Panc1 (cell line): ENCODE data around the gene RAI1. TPM values are rescaled to one million over a fixed set of nuclear protein-coding genes. Genes with fewer than 3 reads are reported as not detected.

ENCODE experiments used
- ATAC-seq: fragments of 200-7000 bp; cut with Tn5 transposase; 2 replicates; pipeline ENCODE4 v1.9.1; 2020; ENCODE audit warnings: mild to moderate bottlenecking, moderate library complexity
- BruUV-seq: library from RNA; stranded (reverse); fragments of 400-500 nt; replicated peaks from 2 replicates; lab custom pipeline; 2021; lab: Mats Ljungman, UMichigan
- CTCF ChIA-PET: fragments of 300-600 bp; sonication (Branson Sonifier 250); formaldehyde crosslinking; loops from one replicate; lab custom pipeline; 2022; ENCODE audit warnings: antibody characterized with exemption; lab: Charles Lee
- POLR2A ChIA-PET: fragments of 300-600 bp; sonication (Branson Sonifier 250); formaldehyde crosslinking; loops from one replicate; lab custom pipeline; 2022; ENCODE audit warnings: antibody characterized with exemption; lab: Charles Lee
- DNase-seq: peaks from one replicate; pipeline ENCODE4 v3.0.0-alpha.2; 2010; ENCODE audit warnings: low read depth, low spot score
- H3K27ac ChIP-seq: 2 replicates; pipeline ENCODE4 v1.5.1; 2011; ENCODE audit warnings: mild to moderate bottlenecking, low read length, inconsistent platforms
- H3K27me3 ChIP-seq: fragments of 200-500 bp; sonication (Bioruptor generic); 2 replicates; pipeline ENCODE4 v1.6.0; 2014; ENCODE audit warnings: low read length, inconsistent platforms; ENCODE audit not compliant: control insufficient read depth, insufficient read depth
- H3K36me3 ChIP-seq: fragments of 200-500 bp; sonication (Bioruptor generic); 2 replicates; pipeline ENCODE4 v1.5.1; 2014; ENCODE audit warnings: inconsistent platforms, mild to moderate bottlenecking, low read length, moderate library complexity; ENCODE audit not compliant: control insufficient read depth, insufficient read depth
- H3K4me1 ChIP-seq: 2 replicates; pipeline ENCODE4 v1.5.1; 2011; ENCODE audit warnings: inconsistent platforms, mild to moderate bottlenecking, low read length, moderate library complexity; ENCODE audit not compliant: control insufficient read depth, insufficient read depth
- H3K4me3 ChIP-seq, 2 experiments: 2 replicates each; pipeline ENCODE4 v1.5.1; 2011 to 2012; ENCODE audit warnings: low read depth in 2 of 2, low read length in 2 of 2, mild to moderate bottlenecking in 2 of 2, inconsistent platforms in 1 of 2, moderate library complexity in 1 of 2
- H3K9me3 ChIP-seq: fragments of 200-500 bp; sonication (Bioruptor generic); 2 replicates; pipeline ENCODE4 v1.5.1; 2014; ENCODE audit warnings: low read depth, mild to moderate bottlenecking, inconsistent platforms, low read length, moderate library complexity; ENCODE audit not compliant: control insufficient read depth, insufficient read depth
- CTCF ChIP-seq: fragments of 450-650 bp; IDR thresholded peaks from 2 replicates; pipeline ENCODE4 v1.5.1; 2017; ENCODE audit warnings: mild to moderate bottlenecking
- POLR2AphosphoS5 ChIP-seq: IDR thresholded peaks from 2 replicates; pipeline ENCODE4 v1.6.1; 2012; ENCODE audit warnings: mild to moderate bottlenecking, low read depth, low read length, moderate library complexity
- SIN3A ChIP-seq: IDR thresholded peaks from 2 replicates; pipeline ENCODE4 v1.6.1; 2012; ENCODE audit warnings: low read depth, mild to moderate bottlenecking, low read length, moderate library complexity, borderline replicate concordance; ENCODE audit not compliant: insufficient read depth
- TCF7L2 ChIP-seq: IDR thresholded peaks from 2 replicates; pipeline ENCODE4 v1.6.1; 2011; ENCODE audit warnings: mild to moderate bottlenecking, low read depth, low read length, inconsistent platforms
- in situ Hi-C: cut with HindIII; loops from 2 replicates; pipeline ENCODE4 v1.10.0; 2016; ENCODE audit warnings: low sequenced_read_pairs, low pct_unique_long_range_greater_than_20kb
- intact Hi-C: fragments of 100-400 bp; cut with micrococcal nuclease; formaldehyde crosslinking; loops from one replicate; pipeline ENCODE4 v1.10.0; 2022; ENCODE audit not compliant: unreplicated experiment
- total RNA-seq: library from RNA; stranded (reverse); gene quantifications from one replicate; pipeline ENCODE4 v1.2.1, GENCODE V29; 2021; ENCODE audit not compliant: unreplicated experiment
- TF ChIP-seq, protein P1 (sequence below), 2 experiments: IDR thresholded peaks; 2 replicates each; pipeline ENCODE4 v1.6.1; 2011 to 2012; ENCODE audit warnings: low read depth in 2 of 2, control low read depth in 1 of 2, low read length in 1 of 2, mild to moderate bottlenecking in 1 of 2, moderate library complexity in 1 of 2; ENCODE audit not compliant: insufficient read depth in 1 of 2

Gene RAI1
- total RNA-seq, 1 experiment from 2014 or later: 51.0 TPM

DNA sequence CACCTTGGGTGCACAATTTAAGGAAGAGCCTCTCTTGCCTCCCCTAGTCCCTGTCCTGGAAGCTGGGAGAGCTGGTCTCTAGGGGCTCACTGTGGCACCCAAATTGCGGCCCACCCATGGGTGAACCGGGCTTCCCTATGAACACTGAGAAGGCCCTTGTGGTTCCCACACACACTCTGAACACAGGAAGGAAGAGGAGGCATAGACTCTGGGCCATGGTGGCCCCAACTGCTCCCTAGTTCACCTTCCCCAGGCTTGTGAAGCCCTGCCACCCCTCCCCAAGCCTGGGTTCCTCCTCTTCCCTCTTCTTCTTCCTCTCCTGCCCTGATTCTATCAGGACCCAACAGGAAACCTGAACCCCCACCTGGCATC, 145.1 kb downstream of the RAI1 start:
- no peak for ATAC-seq
- Histone ChIP-seq H3K27me3 (no peaks in the 10 kb centered on the region), H3K4me3 (no peak overlapping the region), H3K4me1 (peaks cover 70% of the 10 kb centered on the region), H3K27ac (peak overlapping the region; percentile 81), H3K9me3 (no peaks in the 10 kb centered on the region), H3K36me3 (no peaks in the 10 kb centered on the region; the same call in 1 of the 2 replicates)
- no TSS peak for BruUV-seq
- intact Hi-C loops (loop anchor here (10.0 kb wide), 1 partner anchor 208 kb away; the partner anchor contains the start of genes ATPAF2 and GID4), in situ Hi-C loops (no loop called here)
- CTCF ChIA-PET: interaction anchor here (1.2 kb wide), 1 partner anchor 93 kb away, joined by 3 read pairs; no protein-coding TSS in a partner anchor
- no peak for DNase-seq
- TF ChIP-seq TCF7L2: no peak
- no peak for TF ChIP-seq POLR2AphosphoS5
- TF ChIP-seq, protein P1, sequence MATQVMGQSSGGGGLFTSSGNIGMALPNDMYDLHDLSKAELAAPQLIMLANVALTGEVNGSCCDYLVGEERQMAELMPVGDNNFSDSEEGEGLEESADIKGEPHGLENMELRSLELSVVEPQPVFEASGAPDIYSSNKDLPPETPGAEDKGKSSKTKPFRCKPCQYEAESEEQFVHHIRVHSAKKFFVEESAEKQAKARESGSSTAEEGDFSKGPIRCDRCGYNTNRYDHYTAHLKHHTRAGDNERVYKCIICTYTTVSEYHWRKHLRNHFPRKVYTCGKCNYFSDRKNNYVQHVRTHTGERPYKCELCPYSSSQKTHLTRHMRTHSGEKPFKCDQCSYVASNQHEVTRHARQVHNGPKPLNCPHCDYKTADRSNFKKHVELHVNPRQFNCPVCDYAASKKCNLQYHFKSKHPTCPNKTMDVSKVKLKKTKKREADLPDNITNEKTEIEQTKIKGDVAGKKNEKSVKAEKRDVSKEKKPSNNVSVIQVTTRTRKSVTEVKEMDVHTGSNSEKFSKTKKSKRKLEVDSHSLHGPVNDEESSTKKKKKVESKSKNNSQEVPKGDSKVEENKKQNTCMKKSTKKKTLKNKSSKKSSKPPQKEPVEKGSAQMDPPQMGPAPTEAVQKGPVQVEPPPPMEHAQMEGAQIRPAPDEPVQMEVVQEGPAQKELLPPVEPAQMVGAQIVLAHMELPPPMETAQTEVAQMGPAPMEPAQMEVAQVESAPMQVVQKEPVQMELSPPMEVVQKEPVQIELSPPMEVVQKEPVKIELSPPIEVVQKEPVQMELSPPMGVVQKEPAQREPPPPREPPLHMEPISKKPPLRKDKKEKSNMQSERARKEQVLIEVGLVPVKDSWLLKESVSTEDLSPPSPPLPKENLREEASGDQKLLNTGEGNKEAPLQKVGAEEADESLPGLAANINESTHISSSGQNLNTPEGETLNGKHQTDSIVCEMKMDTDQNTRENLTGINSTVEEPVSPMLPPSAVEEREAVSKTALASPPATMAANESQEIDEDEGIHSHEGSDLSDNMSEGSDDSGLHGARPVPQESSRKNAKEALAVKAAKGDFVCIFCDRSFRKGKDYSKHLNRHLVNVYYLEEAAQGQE (IDR thresholded peaks at IDR 0.05; ENCODE audit: insufficient read depth in 1 of 2, low read depth in 2 of 2, low read length in 1 of 2): no peak
- TF ChIP-seq CTCF: no peak
- TF ChIP-seq SIN3A: no peak
- POLR2A ChIA-PET: interaction anchor here (0.6 to 2.6 kb wide), 3 partner anchors 10 to 19 kb away, joined by 7 to 8 read pairs (median 8); no protein-coding TSS in a partner anchor

GRCh38 chr17:17826942-17827785, 145.9 kb downstream of the RAI1 start:
- no peak for ATAC-seq
- POLR2A ChIA-PET: interaction anchor here (0.7 to 2.6 kb wide), 3 partner anchors 9 to 11 kb away, joined by 7 to 8 read pairs (median 7); no protein-coding TSS in a partner anchor
- Histone ChIP-seq H3K4me1 (peaks cover 62% of the 10 kb centered on the region), H3K4me3 (no peak overlapping the region), H3K27me3 (no peaks in the 10 kb centered on the region), H3K27ac (peak overlapping the region; percentile 81), H3K9me3 (no peaks in the 10 kb centered on the region), H3K36me3 (peaks cover 2% of the 10 kb centered on the region; the same call in 1 of the 2 replicates)
- CTCF ChIA-PET: interaction anchor here (0.6 kb wide), 1 partner anchor 15 kb away, joined by 3 read pairs; no protein-coding TSS in a partner anchor
- no peak for TF ChIP-seq CTCF
- TF ChIP-seq POLR2AphosphoS5: no peak
- TF ChIP-seq, protein P1 (IDR thresholded peaks at IDR 0.05; ENCODE audit: insufficient read depth in 1 of 2, low read depth in 2 of 2, low read length in 1 of 2): no peak
- no peak for TF ChIP-seq SIN3A
- TF ChIP-seq TCF7L2: no peak
- no peak for DNase-seq
- in situ Hi-C loops: no loop called here
- intact Hi-C loops: loop anchor here (10.0 kb wide), 1 partner anchor 208 kb away; the partner anchor contains the start of genes ATPAF2 and GID4
- BruUV-seq: no TSS peak
